Activated T-cell treated with anti-CD3 and anti-CD28 coated beads, Interleukin-2, amount 50 U/mL, for 24 hours (primary cell): Measurements from ENCODE around the gene MVB12B.

Source experiments
- DNase-seq: peaks from one replicate; pipeline ENCODE4 v3.0.0-alpha.2; 2020
- H3K27ac Mint-ChIP-seq: 2 replicates; pipeline ENCODE4 v1.8.0; 2020; ENCODE audit warnings: mild to moderate bottlenecking, mixed read lengths
- H3K27me3 Mint-ChIP-seq: 2 replicates; pipeline ENCODE4 v1.8.0; 2020; ENCODE audit warnings: mixed read lengths
- H3K36me3 Mint-ChIP-seq: 2 replicates; pipeline ENCODE4 v1.8.0; 2020; ENCODE audit warnings: low read depth, mixed read lengths
- H3K4me1 Mint-ChIP-seq: 2 replicates; pipeline ENCODE4 v1.8.0; 2020; ENCODE audit warnings: low read depth, mixed read lengths
- H3K4me3 Mint-ChIP-seq: 2 replicates; pipeline ENCODE4 v1.8.0; 2020; ENCODE audit warnings: mild to moderate bottlenecking, moderate library complexity, mixed read lengths
- H3K9me3 Mint-ChIP-seq: 2 replicates; pipeline ENCODE4 v1.8.0; 2020; ENCODE audit warnings: mixed read lengths

MVB12B gene

GRCh38 chr9:126521551-126521950 is 194.9 kb downstream of the MVB12B start:
- no peak overlapping the region for H3K27ac Mint-ChIP-seq
- H3K9me3 Mint-ChIP-seq: no peaks in the 10 kb centered on the region
- DNase-seq: no peak
- peaks cover 72% of the 10 kb centered on the region for H3K27me3 Mint-ChIP-seq
- H3K36me3 Mint-ChIP-seq: no peaks in the 10 kb centered on the region
- peaks cover 62% of the 10 kb centered on the region for H3K4me1 Mint-ChIP-seq
- H3K4me3 Mint-ChIP-seq: no peak overlapping the region

GRCh38 chr9:126521976-126522590 is 195.5 kb downstream of the MVB12B start:
- Mint-ChIP-seq H3K4me1 (peaks cover 57% of the 10 kb centered on the region), H3K27me3 (peaks cover 67% of the 10 kb centered on the region), H3K4me3 (no peak overlapping the region), H3K9me3 (no peaks in the 10 kb centered on the region), H3K36me3 (no peaks in the 10 kb centered on the region), H3K27ac (no peak overlapping the region)
- no peak for DNase-seq

DNA sequence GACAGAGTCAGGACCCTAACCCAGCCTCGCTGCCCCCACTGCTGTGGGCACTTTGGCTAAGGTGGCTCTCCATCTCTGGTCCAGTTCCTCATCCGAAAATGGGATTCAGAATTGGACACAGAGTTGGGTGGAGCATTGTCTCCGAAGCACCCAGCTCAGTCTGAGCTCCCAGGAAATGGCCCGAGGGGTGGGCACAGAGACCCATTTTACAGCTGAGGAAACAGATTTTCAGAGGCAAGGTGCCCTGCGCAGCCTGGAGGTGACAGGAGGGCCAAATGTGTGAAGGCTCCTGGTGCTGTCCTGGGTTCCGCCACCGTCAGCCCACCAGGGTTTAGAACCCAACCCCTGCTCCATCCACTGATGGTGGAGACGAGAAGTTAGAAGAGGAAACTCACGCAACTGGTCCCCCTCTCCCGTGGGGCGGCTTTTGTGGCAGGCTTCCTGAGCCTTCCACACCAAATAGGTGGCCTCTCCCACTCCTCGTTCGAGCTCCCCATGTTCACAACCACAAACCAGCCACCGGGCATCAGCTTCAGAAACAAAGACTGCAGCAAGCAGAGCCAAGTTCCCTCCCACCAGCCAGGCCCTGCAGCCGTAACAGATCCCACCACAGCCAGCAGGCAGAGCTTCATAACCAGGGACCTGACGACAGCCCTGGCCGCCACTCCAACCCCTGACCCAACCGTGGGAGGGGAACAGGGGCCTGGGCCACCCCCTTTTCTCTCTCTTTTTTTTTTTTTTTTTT is 196.2 kb downstream of the MVB12B start:
- peaks cover 50% of the 10 kb centered on the region for H3K4me1 Mint-ChIP-seq
- peak overlapping the region; percentile 8 for H3K4me3 Mint-ChIP-seq
- H3K27ac Mint-ChIP-seq: peak overlapping the region; percentile 61
- H3K9me3 Mint-ChIP-seq: no peaks in the 10 kb centered on the region
- no peak for DNase-seq
- H3K27me3 Mint-ChIP-seq: peaks cover 60% of the 10 kb centered on the region
- no peaks in the 10 kb centered on the region for H3K36me3 Mint-ChIP-seq

DNA sequence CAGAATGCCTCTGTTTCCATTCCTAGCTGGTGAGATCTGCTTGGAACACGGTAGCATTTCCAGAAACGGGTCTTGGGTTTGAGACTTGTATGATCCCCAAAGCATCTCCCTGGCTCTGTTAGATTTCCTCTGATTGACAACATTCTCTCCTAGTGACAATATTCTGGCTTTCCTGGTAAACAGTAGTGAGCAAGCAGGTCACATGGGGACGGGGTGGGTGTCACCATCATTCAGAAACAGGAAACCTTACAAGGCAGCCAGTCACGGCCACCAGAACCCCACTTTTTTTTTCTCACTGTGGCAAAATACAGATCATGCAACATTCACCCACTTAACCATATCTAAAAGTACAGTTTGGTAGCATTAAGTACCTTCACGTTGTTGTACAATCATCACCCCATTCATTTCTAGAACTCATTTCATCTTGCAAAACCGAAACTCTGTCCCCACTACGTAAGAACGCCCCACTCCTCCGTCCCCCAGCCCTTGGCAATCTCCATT is 197.0 kb downstream of the MVB12B start:
- H3K4me1 Mint-ChIP-seq: peaks cover 41% of the 10 kb centered on the region
- no peaks in the 10 kb centered on the region for H3K9me3 Mint-ChIP-seq
- peak overlapping the region; percentile 63 for H3K27ac Mint-ChIP-seq
- no peaks in the 10 kb centered on the region for H3K36me3 Mint-ChIP-seq
- peaks cover 51% of the 10 kb centered on the region for H3K27me3 Mint-ChIP-seq
- peak overlapping the region; percentile 3 for H3K4me3 Mint-ChIP-seq
- DNase-seq: no peak

GRCh38 chr9:126524353-126525077 is 197.9 kb downstream of the MVB12B start:
- Mint-ChIP-seq H3K4me1 (peaks cover 33% of the 10 kb centered on the region), H3K9me3 (no peaks in the 10 kb centered on the region), H3K4me3 (no peak overlapping the region), H3K27me3 (peaks cover 43% of the 10 kb centered on the region), H3K27ac (peak overlapping the region; percentile 63), H3K36me3 (no peaks in the 10 kb centered on the region)
- no peak for DNase-seq

GRCh38 chr9:126526218-126527108 is 199.8 kb downstream of the MVB12B start:
- Mint-ChIP-seq H3K27ac (no peak overlapping the region), H3K27me3 (peaks cover 29% of the 10 kb centered on the region), H3K36me3 (no peaks in the 10 kb centered on the region), H3K9me3 (no peaks in the 10 kb centered on the region), H3K4me1 (peaks cover 28% of the 10 kb centered on the region), H3K4me3 (no peak overlapping the region)
- no peak for DNase-seq

DNA sequence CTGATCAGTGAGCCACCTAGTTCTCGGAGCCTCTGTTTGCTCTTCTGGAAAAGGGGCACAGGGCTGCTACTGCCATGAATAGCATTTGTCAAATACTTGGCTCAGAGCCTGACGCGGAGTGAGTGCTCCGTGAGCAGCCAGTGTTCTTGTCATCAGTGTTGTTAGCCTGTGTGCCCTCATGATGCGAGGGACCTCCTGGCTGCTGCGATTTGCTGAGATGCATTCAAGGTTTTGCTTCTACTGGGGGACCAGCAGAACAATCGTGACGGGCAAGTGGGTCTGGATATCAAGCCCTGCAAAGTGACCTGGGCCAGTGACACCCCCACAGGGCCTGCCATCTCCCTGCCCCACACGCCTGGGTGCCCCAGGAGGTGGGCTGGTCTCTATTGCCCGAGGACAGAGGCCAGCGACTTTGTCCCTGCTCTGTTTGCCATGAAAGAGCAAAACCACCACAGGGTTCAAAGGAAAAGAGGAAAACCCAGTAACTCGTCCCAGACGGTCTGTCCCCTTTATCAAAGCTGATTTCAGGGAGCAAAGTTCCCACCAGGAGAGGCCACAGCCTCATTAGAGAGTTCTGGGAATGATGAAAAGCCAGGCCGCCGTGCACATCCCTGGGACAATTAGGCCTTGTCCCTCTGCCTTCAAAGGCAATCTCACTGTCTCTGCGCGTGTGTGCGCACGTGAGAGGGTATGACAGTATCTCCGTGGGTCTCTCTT is 200.6 kb downstream of the MVB12B start:
- H3K9me3 Mint-ChIP-seq: no peaks in the 10 kb centered on the region
- no peak overlapping the region for H3K4me3 Mint-ChIP-seq
- H3K36me3 Mint-ChIP-seq: no peaks in the 10 kb centered on the region
- no peak overlapping the region for H3K27ac Mint-ChIP-seq
- H3K27me3 Mint-ChIP-seq: peaks cover 23% of the 10 kb centered on the region
- DNase-seq: no peak
- H3K4me1 Mint-ChIP-seq: peaks cover 26% of the 10 kb centered on the region

GRCh38 chr9:126528111-126528510 is 201.5 kb downstream of the MVB12B start:
- no peaks in the 10 kb centered on the region for H3K9me3 Mint-ChIP-seq
- DNase-seq: no peak
- H3K27ac Mint-ChIP-seq: no peak overlapping the region
- H3K4me3 Mint-ChIP-seq: no peak overlapping the region
- peaks cover 20% of the 10 kb centered on the region for H3K4me1 Mint-ChIP-seq
- H3K36me3 Mint-ChIP-seq: no peaks in the 10 kb centered on the region
- peaks cover 17% of the 10 kb centered on the region for H3K27me3 Mint-ChIP-seq

GRCh38 chr9:126528915-126529314 is 202.3 kb downstream of the MVB12B start:
- H3K27me3 Mint-ChIP-seq: peaks cover 21% of the 10 kb centered on the region
- H3K36me3 Mint-ChIP-seq: no peaks in the 10 kb centered on the region

GRCh38 chr9:126531035-126531571 is 204.5 kb downstream of the MVB12B start:
- no peak overlapping the region for H3K4me3 Mint-ChIP-seq
- H3K4me1 Mint-ChIP-seq: no peaks in the 10 kb centered on the region
- H3K27me3 Mint-ChIP-seq: peaks cover 15% of the 10 kb centered on the region
- DNase-seq: no peak
- no peak overlapping the region for H3K27ac Mint-ChIP-seq
- no peaks in the 10 kb centered on the region for H3K9me3 Mint-ChIP-seq
- H3K36me3 Mint-ChIP-seq: no peaks in the 10 kb centered on the region

More at GRCh38 chr9:126528915-126529314, 202.3 kb downstream of the MVB12B start:
- peaks cover 12% of the 10 kb centered on the region for H3K4me1 Mint-ChIP-seq
- H3K9me3 Mint-ChIP-seq: no peaks in the 10 kb centered on the region
- H3K27ac Mint-ChIP-seq: no peak overlapping the region
- DNase-seq: no peak
- no peak overlapping the region for H3K4me3 Mint-ChIP-seq

GRCh38 chr9:126531591-126531990 is 205.0 kb downstream of the MVB12B start:
- Mint-ChIP-seq H3K27ac (no peak overlapping the region), H3K4me3 (no peak overlapping the region), H3K9me3 (no peaks in the 10 kb centered on the region)

DNA sequence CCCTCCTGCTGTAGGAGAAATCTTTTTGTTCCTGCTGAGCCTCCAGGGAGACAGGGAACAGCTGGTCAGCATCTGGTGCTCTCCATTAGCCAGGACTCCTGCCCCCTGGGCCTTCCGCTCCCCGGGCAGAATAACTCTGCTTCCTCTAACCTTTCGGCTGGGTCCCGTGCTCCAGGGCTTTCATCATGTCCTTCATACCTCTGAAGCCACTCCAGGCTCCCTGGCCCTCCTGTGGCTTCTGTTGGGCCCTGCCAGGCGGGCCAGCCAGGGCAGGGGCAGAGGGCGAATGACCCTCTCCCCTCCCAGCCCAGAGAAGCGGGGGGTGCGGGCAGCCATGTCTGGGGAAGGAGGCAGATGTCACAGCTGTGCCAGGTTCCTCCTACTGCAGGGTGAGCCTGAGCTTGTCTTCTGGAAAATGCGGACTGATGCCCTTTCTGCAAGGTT is 205.4 kb downstream of the MVB12B start:
- H3K4me1 Mint-ChIP-seq: no peaks in the 10 kb centered on the region
- H3K27ac Mint-ChIP-seq: no peak overlapping the region
- peaks cover 22% of the 10 kb centered on the region for H3K27me3 Mint-ChIP-seq

More at GRCh38 chr9:126531591-126531990, 205.0 kb downstream of the MVB12B start:
- no peak for DNase-seq
- Mint-ChIP-seq H3K27me3 (peaks cover 18% of the 10 kb centered on the region), H3K36me3 (no peaks in the 10 kb centered on the region), H3K4me1 (no peaks in the 10 kb centered on the region)

DNA sequence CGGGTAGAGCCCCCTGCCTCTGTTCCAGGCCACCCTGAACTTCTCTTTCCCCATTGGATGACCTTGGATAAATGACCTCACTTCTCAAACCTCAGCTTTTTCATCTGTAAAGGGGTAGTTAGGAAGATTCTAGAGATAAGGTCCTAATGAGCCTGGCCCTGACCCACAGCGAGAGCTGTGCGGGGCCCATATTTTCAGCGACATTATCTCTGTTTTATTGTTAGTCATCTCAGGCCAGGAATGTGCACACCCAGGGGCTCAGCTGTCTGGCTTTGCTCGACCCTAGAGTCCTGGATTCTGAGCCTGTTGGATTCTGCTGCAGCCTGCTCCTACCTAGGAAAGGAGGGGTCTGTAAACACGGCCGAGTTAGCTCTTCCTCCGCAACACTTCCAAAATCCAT is 205.9 kb downstream of the MVB12B start:
- no peak overlapping the region for H3K27ac Mint-ChIP-seq
- DNase-seq: no peak
- peaks cover 24% of the 10 kb centered on the region for H3K27me3 Mint-ChIP-seq
- no peaks in the 10 kb centered on the region for H3K36me3 Mint-ChIP-seq
- no peaks in the 10 kb centered on the region for H3K9me3 Mint-ChIP-seq
- H3K4me1 Mint-ChIP-seq: no peaks in the 10 kb centered on the region
- no peak overlapping the region for H3K4me3 Mint-ChIP-seq

More for the DNA sequence above, 205.4 kb downstream of the MVB12B start:
- H3K36me3 Mint-ChIP-seq: no peaks in the 10 kb centered on the region
- DNase-seq: no peak
- no peak overlapping the region for H3K4me3 Mint-ChIP-seq
- H3K9me3 Mint-ChIP-seq: no peaks in the 10 kb centered on the region
